Activated CD4-positive, alpha-beta T cell treated with anti-CD3 and anti-CD28 coated beads for 36 hours (primary cell): Measurements from ENCODE around the gene KIF1A. TPM values are rescaled to one million over a fixed set of nuclear protein-coding genes. Genes with fewer than 3 reads are reported as not detected.

Experiments
- ATAC-seq: fragments of 200-7000 bp; cut with Tn5 transposase; one replicate; pipeline ENCODE4 v1.10.0; 2021; ENCODE audit warnings: mild to moderate bottlenecking, moderate library complexity
- CTCF ChIA-PET: fragments of 350-600 bp; sonication (Branson Sonifier 250); formaldehyde crosslinking; loops from one replicate; lab custom pipeline; 2021; ENCODE audit warnings: antibody characterized with exemption; lab: Charles Lee
- POLR2A ChIA-PET: fragments of 350-600 bp; sonication (Branson Sonifier 250); formaldehyde crosslinking; loops from one replicate; lab custom pipeline; 2021; ENCODE audit warnings: antibody characterized with exemption, inconsistent platforms; lab: Charles Lee
- DNase-seq: peaks from one replicate; pipeline ENCODE4 v3.0.0-alpha.2; 2020
- H3K27ac Mint-ChIP-seq: one replicate; pipeline ENCODE4 v1.8.0; 2021; ENCODE audit warnings: mixed read lengths
- H3K27me3 Mint-ChIP-seq: one replicate; pipeline ENCODE4 v1.8.0; 2021; ENCODE audit warnings: mixed read lengths
- H3K36me3 Mint-ChIP-seq: one replicate; pipeline ENCODE4 v1.8.0; 2021; ENCODE audit warnings: low read depth, mixed read lengths
- H3K4me1 Mint-ChIP-seq: one replicate; pipeline ENCODE4 v1.8.0; 2021; ENCODE audit warnings: mixed read lengths
- H3K4me3 Mint-ChIP-seq: one replicate; pipeline ENCODE4 v1.8.0; 2021; ENCODE audit warnings: mild to moderate bottlenecking, moderate library complexity, mixed read lengths
- H3K9me3 Mint-ChIP-seq: one replicate; pipeline ENCODE4 v1.8.0; 2021; ENCODE audit warnings: low read depth, mixed read lengths
- intact Hi-C, 2 experiments: fragments of 100-400 bp; cut with DNase I in 1 of 2; cut with micrococcal nuclease in 1 of 2; formaldehyde crosslinking; loops; one replicate each; pipeline versions ENCODE4 v1.14.2 to v1.15.1; 2022 to 2024; cut with DNase I, micrococcal nuclease
- total RNA-seq, 2 experiments: library from RNA; stranded (reverse); gene quantifications; one replicate each; pipeline ENCODE4 v1.2.3, GENCODE V29; 2021

The KIF1A gene
- total RNA-seq, 2 experiments from 2014 or later = 4.6 to 8.2 TPM

GRCh38 chr2:240786871-240787311, 33.1 kb downstream of the KIF1A start:
- Mint-ChIP-seq H3K27ac (no peak overlapping the region), H3K9me3 (no peaks in the 10 kb centered on the region), H3K4me1 (no peaks in the 10 kb centered on the region), H3K36me3 (no peaks in the 10 kb centered on the region), H3K27me3 (no peaks in the 10 kb centered on the region), H3K4me3 (no peak overlapping the region)
- ChIA-PET POLR2A (no interaction called here), CTCF (interaction anchor here (0.5 to 0.6 kb wide), 2 partner anchors 175 to 219 kb away, joined by 3 read pairs; no protein-coding TSS in a partner anchor)
- DNase-seq = peak; percentile 3
- intact Hi-C loops = no loop called here
- no peak for ATAC-seq

- ATAC-seq (no peak), DNase-seq (peak; percentile 2)
- Mint-ChIP-seq H3K9me3 (no peaks in the 10 kb centered on the region), H3K27me3 (no peaks in the 10 kb centered on the region), H3K36me3 (no peaks in the 10 kb centered on the region), H3K4me1 (no peaks in the 10 kb centered on the region), H3K27ac (no peak overlapping the region), H3K4me3 (no peak overlapping the region)
- CTCF ChIA-PET = no interaction called here
- intact Hi-C loops = no loop called here
- POLR2A ChIA-PET = no interaction called here
Measured at GRCh38 chr2:240786355-240786841, 33.6 kb downstream of the KIF1A start.

GRCh38 chr2:240785424-240786335, 34.3 kb downstream of the KIF1A start:
- Mint-ChIP-seq H3K4me1 (no peaks in the 10 kb centered on the region), H3K27me3 (no peaks in the 10 kb centered on the region), H3K36me3 (no peaks in the 10 kb centered on the region), H3K9me3 (no peaks in the 10 kb centered on the region), H3K4me3 (no peak overlapping the region), H3K27ac (no peak overlapping the region)
- CTCF ChIA-PET = no interaction called here
- intact Hi-C loops = no loop called here
- peak; percentile 47 for DNase-seq
- POLR2A ChIA-PET = no interaction called here
- ATAC-seq = peak; percentile 71

- H3K36me3 Mint-ChIP-seq = no peaks in the 10 kb centered on the region
- H3K4me1 Mint-ChIP-seq = no peaks in the 10 kb centered on the region
- H3K4me3 Mint-ChIP-seq = no peak overlapping the region
- ChIA-PET POLR2A (no interaction called here), CTCF (no interaction called here)
- no peak overlapping the region for H3K27ac Mint-ChIP-seq
- peak; percentile 4 for DNase-seq
- no peaks in the 10 kb centered on the region for H3K27me3 Mint-ChIP-seq
- ATAC-seq = no peak
- intact Hi-C loops = no loop called here
- H3K9me3 Mint-ChIP-seq = no peaks in the 10 kb centered on the region
Measured at GRCh38 chr2:240784629-240785423, 35.2 kb downstream of the KIF1A start.

- Mint-ChIP-seq H3K9me3 (no peaks in the 10 kb centered on the region), H3K27me3 (no peaks in the 10 kb centered on the region), H3K4me1 (no peaks in the 10 kb centered on the region), H3K36me3 (no peaks in the 10 kb centered on the region), H3K4me3 (no peak overlapping the region), H3K27ac (no peak overlapping the region)
- ATAC-seq (no peak), DNase-seq (peak; percentile 2)
- intact Hi-C loops = no loop called here
- CTCF ChIA-PET = no interaction called here
- POLR2A ChIA-PET = no interaction called here
Measured at GRCh38 chr2:240783819-240784621, 36.0 kb downstream of the KIF1A start.

- intact Hi-C loops = no loop called here
- Mint-ChIP-seq H3K27ac (no peak overlapping the region), H3K4me3 (no peak overlapping the region), H3K4me1 (no peaks in the 10 kb centered on the region), H3K36me3 (no peaks in the 10 kb centered on the region), H3K27me3 (no peaks in the 10 kb centered on the region), H3K9me3 (no peaks in the 10 kb centered on the region)
- ATAC-seq = no peak
- ChIA-PET POLR2A (no interaction called here), CTCF (no interaction called here)
- no peak for DNase-seq
Measured at GRCh38 chr2:240782886-240783818, 36.9 kb downstream of the KIF1A start.

GRCh38 chr2:240782221-240782885, 37.7 kb downstream of the KIF1A start:
- ChIA-PET CTCF (no interaction called here), POLR2A (no interaction called here)
- no peaks in the 10 kb centered on the region for H3K4me1 Mint-ChIP-seq
- ATAC-seq (no peak), DNase-seq (no peak)
- no peak overlapping the region for H3K4me3 Mint-ChIP-seq
- H3K9me3 Mint-ChIP-seq = no peaks in the 10 kb centered on the region
- H3K36me3 Mint-ChIP-seq = no peaks in the 10 kb centered on the region
- no peaks in the 10 kb centered on the region for H3K27me3 Mint-ChIP-seq
- no peak overlapping the region for H3K27ac Mint-ChIP-seq
- intact Hi-C loops = no loop called here

GRCh38 chr2:240781471-240782220, 38.4 kb downstream of the KIF1A start:
- Mint-ChIP-seq H3K9me3 (no peaks in the 10 kb centered on the region), H3K4me3 (no peak overlapping the region), H3K36me3 (no peaks in the 10 kb centered on the region), H3K27me3 (no peaks in the 10 kb centered on the region), H3K4me1 (no peaks in the 10 kb centered on the region), H3K27ac (no peak overlapping the region)
- ChIA-PET CTCF (no interaction called here), POLR2A (no interaction called here)
- no peak for DNase-seq
- ATAC-seq = no peak
- intact Hi-C loops = no loop called here

- Mint-ChIP-seq H3K27me3 (no peaks in the 10 kb centered on the region), H3K27ac (no peak overlapping the region), H3K9me3 (no peaks in the 10 kb centered on the region), H3K4me1 (no peaks in the 10 kb centered on the region), H3K4me3 (no peak overlapping the region), H3K36me3 (no peaks in the 10 kb centered on the region)
- ATAC-seq = no peak
- no peak for DNase-seq
- ChIA-PET POLR2A (no interaction called here), CTCF (interaction anchor here (0.5 kb wide), 1 partner anchor 60 kb away, joined by 3 read pairs; no protein-coding TSS in a partner anchor)
- intact Hi-C loops = no loop called here
Measured at GRCh38 chr2:240780023-240780700, 39.9 kb downstream of the KIF1A start.
